H9 (cell line): ENCODE data around the gene MSANTD1. TPM values are rescaled to one million over a fixed set of nuclear protein-coding genes. Genes with fewer than 3 reads are reported as not detected.

Experiments used
- DNase-seq: peaks from one replicate; pipeline ENCODE4 v3.0.0-alpha.2; 2017
- H2AFZ ChIP-seq: one replicate; pipeline ENCODE4 v1.6.1; 2013; ENCODE audit warnings: mild to moderate bottlenecking, low read length, control low read depth, moderate library complexity
- H2AK5ac ChIP-seq: 2 replicates; pipeline ENCODE4 v1.6.1; 2013; ENCODE audit warnings: low read length, control low read depth, mixed read lengths; ENCODE audit not compliant: insufficient read length
- H2BK120ac ChIP-seq: one replicate; pipeline ENCODE4 v1.6.1; 2013; ENCODE audit warnings: low read depth, mild to moderate bottlenecking, low read length, control low read depth, inconsistent platforms; ENCODE audit not compliant: poor library complexity, severe bottlenecking
- H2BK12ac ChIP-seq: 2 replicates; pipeline ENCODE4 v1.6.1; 2013; ENCODE audit warnings: low read length, control low read depth, mixed read lengths, low read depth; ENCODE audit not compliant: insufficient read length
- H2BK15ac ChIP-seq: 2 replicates; pipeline ENCODE4 v1.6.1; 2013; ENCODE audit warnings: low read depth, low read length, control low read depth
- H2BK20ac ChIP-seq: one replicate; pipeline ENCODE4 v1.6.1; 2013; ENCODE audit warnings: low read depth, mild to moderate bottlenecking, low read length, control low read depth, inconsistent platforms; ENCODE audit not compliant: poor library complexity, severe bottlenecking
- H2BK5ac ChIP-seq: 2 replicates; pipeline ENCODE4 v1.6.1; 2013; ENCODE audit warnings: low read length, control low read depth, mixed read lengths; ENCODE audit not compliant: insufficient read length
- H3K14ac ChIP-seq: 2 replicates; pipeline ENCODE4 v1.6.1; 2013; ENCODE audit warnings: low read length, control low read depth; ENCODE audit not compliant: insufficient read depth
- H3K18ac ChIP-seq: 2 replicates; pipeline ENCODE4 v1.6.1; 2013; ENCODE audit warnings: low read depth, mild to moderate bottlenecking, mixed read lengths, low read length, control low read depth; ENCODE audit not compliant: insufficient read length
- H3K23ac ChIP-seq: 2 replicates; pipeline ENCODE4 v1.6.1; 2013; ENCODE audit warnings: low read length, control low read depth, mixed read lengths, low read depth; ENCODE audit not compliant: insufficient read length
- H3K23me2 ChIP-seq: 2 replicates; pipeline ENCODE4 v1.6.1; 2013; ENCODE audit warnings: low read depth, mild to moderate bottlenecking, mixed read lengths, low read length, control low read depth; ENCODE audit not compliant: insufficient read length, poor library complexity, severe bottlenecking
- H3K27ac ChIP-seq: 2 replicates; pipeline ENCODE4 v1.5.1; 2013; ENCODE audit warnings: low read length, control low read depth, mixed read lengths, low read depth; ENCODE audit not compliant: insufficient read length
- H3K27me3 ChIP-seq: 2 replicates; pipeline ENCODE4 v1.6.1; 2013; ENCODE audit warnings: low read length, control low read depth, inconsistent platforms; ENCODE audit not compliant: insufficient read depth
- H3K4ac ChIP-seq: 2 replicates; pipeline ENCODE4 v1.6.1; 2013; ENCODE audit warnings: low read depth, mild to moderate bottlenecking, control low read depth, inconsistent platforms, low read length, moderate library complexity
- H3K4me1 ChIP-seq: 2 replicates; pipeline ENCODE4 v1.6.1; 2013; ENCODE audit warnings: low read length, control low read depth, inconsistent platforms; ENCODE audit not compliant: insufficient read depth
- H3K4me2 ChIP-seq: 2 replicates; pipeline ENCODE4 v1.6.1; 2013; ENCODE audit warnings: low read length, control low read depth, mixed read lengths; ENCODE audit not compliant: insufficient read length, insufficient read depth
- H3K56ac ChIP-seq: 2 replicates; pipeline ENCODE4 v1.6.1; 2013; ENCODE audit warnings: low read depth, mild to moderate bottlenecking, mixed read lengths, low read length, control low read depth; ENCODE audit not compliant: insufficient read length
- H3K79me1 ChIP-seq: 2 replicates; pipeline ENCODE4 v1.6.1; 2013; ENCODE audit warnings: low read depth, mild to moderate bottlenecking, moderate library complexity, low read length, control low read depth, inconsistent platforms; ENCODE audit not compliant: insufficient read depth, poor library complexity, severe bottlenecking
- H3K79me2 ChIP-seq: 2 replicates; pipeline ENCODE4 v1.6.1; 2013; ENCODE audit warnings: low read length, control low read depth, inconsistent platforms; ENCODE audit not compliant: insufficient read depth
- H3K9ac ChIP-seq: 2 replicates; pipeline ENCODE4 v1.6.1; 2013; ENCODE audit warnings: low read length, control low read depth, mixed read lengths; ENCODE audit not compliant: insufficient read length; ENCODE audit errors: extremely low read depth
- H3K9me3 ChIP-seq: one replicate; pipeline ENCODE4 v1.6.1; 2013; ENCODE audit warnings: low read depth, low read length, inconsistent platforms; ENCODE audit not compliant: control insufficient read depth
- H3T11ph ChIP-seq: one replicate; pipeline ENCODE4 v1.6.1; 2013; ENCODE audit warnings: mild to moderate bottlenecking, low read length, control low read depth, inconsistent platforms
- H4K20me1 ChIP-seq: one replicate; pipeline ENCODE4 v1.6.1; 2013; ENCODE audit not compliant: control insufficient read depth, insufficient read length, insufficient read depth
- H4K5ac ChIP-seq: 2 replicates; pipeline ENCODE4 v1.6.1; 2013; ENCODE audit warnings: low read depth, mild to moderate bottlenecking, mixed read lengths, low read length, control low read depth; ENCODE audit not compliant: insufficient read length
- H4K8ac ChIP-seq: replicated peaks from 2 replicates; pipeline ENCODE4 v1.6.1; 2013; ENCODE audit warnings: low read length, control low read depth, mixed read lengths, low read depth; ENCODE audit not compliant: insufficient read length
- H4K91ac ChIP-seq: 2 replicates; pipeline ENCODE4 v1.6.1; 2013; ENCODE audit warnings: low read depth, mild to moderate bottlenecking, moderate library complexity, mixed read lengths, low read length, control low read depth; ENCODE audit not compliant: insufficient read length
- H3K27ac Mint-ChIP-seq, 3 experiments: 2 replicates in 2 of 3; 3 replicates in 1 of 3; pipeline ENCODE4 v1.8.0; 2020 to 2021; ENCODE audit warnings: mixed read lengths in 3 of 3, mild to moderate bottlenecking in 1 of 3, moderate library complexity in 1 of 3
- H3K27me3 Mint-ChIP-seq: 2 replicates; pipeline ENCODE4 v1.8.0; 2021; ENCODE audit warnings: low read depth, mild to moderate bottlenecking, moderate library complexity, mixed read lengths
- H3K36me3 Mint-ChIP-seq, 3 experiments: 2 replicates in 2 of 3; 3 replicates in 1 of 3; pipeline ENCODE4 v1.8.0; 2020 to 2021; ENCODE audit warnings: low read depth in 3 of 3, mixed read lengths in 3 of 3; ENCODE audit not compliant: insufficient read depth in 1 of 3
- H3K4me1 Mint-ChIP-seq, 2 experiments: 2 replicates each; pipeline ENCODE4 v1.8.0; 2020; ENCODE audit warnings: mixed read lengths in 2 of 2
- H3K4me3 Mint-ChIP-seq, 2 experiments: 2 replicates in 1 of 2; 3 replicates in 1 of 2; pipeline ENCODE4 v1.8.0; 2020 to 2021; ENCODE audit warnings: mild to moderate bottlenecking in 2 of 2, mixed read lengths in 2 of 2, moderate library complexity in 1 of 2
- H3K9me3 Mint-ChIP-seq, 2 experiments: 2 replicates in 1 of 2; 3 replicates in 1 of 2; pipeline ENCODE4 v1.8.0; 2020; ENCODE audit warnings: mild to moderate bottlenecking in 2 of 2, mixed read lengths in 2 of 2, moderate library complexity in 1 of 2
- WGBS: extraction: QIAGEN DNeasy Blood & Tissue Kit; methylation state at CpG from one replicate; pipeline ENCODE4 v1.1.7; 2013; ENCODE audit warnings: missing lambda C conversion rate, low lambda C conversion rate, mixed read lengths; ENCODE audit not compliant: insufficient read length; ENCODE audit errors: extremely low coverage; 5-methylcytosine and 5-hydroxymethylcytosine counted together
- total RNA-seq: library from RNA; stranded (reverse); gene quantifications from 2 replicates; pipeline ENCODE4 v1.2.1, GENCODE V29; 2021
- TF ChIP-seq, protein P1 (sequence below): fragments of 200-600 bp; sonication (generic); conservative IDR thresholded peaks from 3 replicates; pipeline ENCODE4 v1.8.0; 2021; ENCODE audit warnings: antibody characterized with exemption, mild to moderate bottlenecking

The MSANTD1 gene
- total RNA-seq, 1 experiment from 2014 or later: 0.83 TPM

DNA sequence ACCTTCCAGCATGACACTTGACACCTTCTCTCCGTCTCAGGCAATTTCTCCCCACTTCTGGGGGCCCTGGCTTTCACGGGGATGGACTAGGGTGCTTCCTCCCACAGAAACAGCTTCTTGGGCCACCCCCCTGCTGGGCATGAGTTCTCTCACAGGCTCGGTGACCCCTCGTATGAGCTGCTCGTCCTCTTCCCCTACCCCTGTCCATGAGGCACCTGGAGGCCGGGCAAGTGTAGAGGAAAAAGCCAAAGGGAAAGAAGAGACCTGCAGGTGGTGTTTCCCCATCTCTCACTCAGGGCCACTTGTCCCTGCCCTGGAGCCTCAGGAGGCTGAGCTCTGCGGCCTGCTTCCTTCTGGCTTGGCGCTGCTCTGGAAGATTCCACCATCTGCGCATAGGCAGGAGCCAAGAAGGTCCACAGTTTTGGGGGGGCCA, 41.9 kb downstream of the MSANTD1 start:
- TF ChIP-seq, protein P1, sequence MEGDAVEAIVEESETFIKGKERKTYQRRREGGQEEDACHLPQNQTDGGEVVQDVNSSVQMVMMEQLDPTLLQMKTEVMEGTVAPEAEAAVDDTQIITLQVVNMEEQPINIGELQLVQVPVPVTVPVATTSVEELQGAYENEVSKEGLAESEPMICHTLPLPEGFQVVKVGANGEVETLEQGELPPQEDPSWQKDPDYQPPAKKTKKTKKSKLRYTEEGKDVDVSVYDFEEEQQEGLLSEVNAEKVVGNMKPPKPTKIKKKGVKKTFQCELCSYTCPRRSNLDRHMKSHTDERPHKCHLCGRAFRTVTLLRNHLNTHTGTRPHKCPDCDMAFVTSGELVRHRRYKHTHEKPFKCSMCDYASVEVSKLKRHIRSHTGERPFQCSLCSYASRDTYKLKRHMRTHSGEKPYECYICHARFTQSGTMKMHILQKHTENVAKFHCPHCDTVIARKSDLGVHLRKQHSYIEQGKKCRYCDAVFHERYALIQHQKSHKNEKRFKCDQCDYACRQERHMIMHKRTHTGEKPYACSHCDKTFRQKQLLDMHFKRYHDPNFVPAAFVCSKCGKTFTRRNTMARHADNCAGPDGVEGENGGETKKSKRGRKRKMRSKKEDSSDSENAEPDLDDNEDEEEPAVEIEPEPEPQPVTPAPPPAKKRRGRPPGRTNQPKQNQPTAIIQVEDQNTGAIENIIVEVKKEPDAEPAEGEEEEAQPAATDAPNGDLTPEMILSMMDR: no peak

More for the DNA sequence above, 41.9 kb downstream of the MSANTD1 start:
- no CpG with 5 or more reads among the region's 9 CpGs for WGBS
- Histone ChIP-seq H3K79me1 (no peaks in the 10 kb centered on the region), H3T11ph (no peak overlapping the region), H2AFZ (no peak overlapping the region), H3K27ac (no peak overlapping the region), H3K56ac (no peak overlapping the region), H3K4me2 (no peak overlapping the region), H3K27me3 (no peaks in the 10 kb centered on the region; the same call in 1 of the 2 replicates), H3K23ac (no peak overlapping the region), H4K8ac (no peak overlapping the region), H3K23me2 (peaks cover 16% of the 10 kb centered on the region), H2BK12ac (no peak overlapping the region), H3K14ac (no peak overlapping the region), H4K20me1 (no peaks in the 10 kb centered on the region), H2BK5ac (no peak overlapping the region), H3K4me1 (no peaks in the 10 kb centered on the region), H4K91ac (no peak overlapping the region), H2AK5ac (no peak overlapping the region), H3K18ac (no peak overlapping the region), H2BK15ac (no peak overlapping the region), H4K5ac (no peak overlapping the region), H3K79me2 (no peaks in the 10 kb centered on the region), H3K9me3 (no peaks in the 10 kb centered on the region), H3K9ac (no peak overlapping the region), H2BK20ac (no peak overlapping the region), H3K4ac (no peak overlapping the region), H2BK120ac (no peak overlapping the region)
- Mint-ChIP-seq H3K4me3 (peak overlapping the region in 1 of 2 experiments; percentile 57; a peak in 2 of 5 replicates), H3K27me3 (peaks cover 28% of the 10 kb centered on the region), H3K4me1 (peaks cover 24 to 29% of the 10 kb centered on the region in 2 experiments), H3K36me3 (no peaks in the 10 kb centered on the region; a peak in 1 of 7 replicates), H3K9me3 (no peaks in the 10 kb centered on the region; a peak in 1 of 5 replicates), H3K27ac (no peak overlapping the region)
- no peak for DNase-seq
